NB4 (cell line): ENCODE measurements around the gene ECE1.

ENCODE experiments used
- CTCF ChIP-seq: IDR thresholded peaks from one replicate; pipeline ENCODE4 v1.5.1; 2012; ENCODE audit warnings: low read depth, low read length
- MYC ChIP-seq: IDR thresholded peaks from 2 replicates; pipeline ENCODE4 v1.6.1; 2011; ENCODE audit warnings: low read depth, low read length
- POLR2A ChIP-seq: IDR thresholded peaks from 2 replicates; pipeline ENCODE4 v1.6.1; 2011; ENCODE audit warnings: mild to moderate bottlenecking; ENCODE audit not compliant: insufficient read length; ENCODE audit errors: extremely low read depth

GRCh38 chr1:21302747-21303715 is 12.8 kb upstream of the ECE1 start:
- TF ChIP-seq POLR2A, result no peak
- TF ChIP-seq CTCF, result no peak
- TF ChIP-seq MYC, result no peak
